Skeletal muscle cell (primary cell): ENCODE measurements around the gene ADAMTS14.

ENCODE experiments used
- DNase-seq: peaks from one replicate; pipeline ENCODE4 v3.0.0-alpha.2; 2010; ENCODE audit warnings: low read depth
- H3K4me3 ChIP-seq: 2 replicates; pipeline ENCODE4 v1.5.1; 2011; ENCODE audit warnings: low read depth, mild to moderate bottlenecking, control low read depth, low read length, moderate library complexity

ADAMTS14 gene

DNA sequence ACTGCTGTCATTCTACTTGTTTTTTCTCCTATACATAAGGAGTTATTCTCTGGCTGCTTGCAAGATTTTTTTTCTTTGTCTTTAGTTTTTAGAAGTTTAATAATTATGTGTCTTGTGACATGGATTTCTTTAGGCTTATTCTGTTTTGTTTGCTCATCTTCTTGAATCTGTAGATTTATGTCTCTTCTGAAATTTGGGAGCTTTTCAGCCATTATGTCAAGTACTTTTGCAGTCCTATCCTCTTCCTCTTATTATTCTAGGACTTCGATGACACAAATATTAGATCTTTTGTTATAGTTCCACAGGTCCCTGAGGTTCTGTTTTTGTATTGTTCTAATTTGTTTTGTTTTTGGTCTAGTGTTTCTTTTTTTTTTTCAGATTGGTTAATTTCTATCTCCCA is 129.5 kb downstream of the ADAMTS14 start:
- no peak for DNase-seq

DNA sequence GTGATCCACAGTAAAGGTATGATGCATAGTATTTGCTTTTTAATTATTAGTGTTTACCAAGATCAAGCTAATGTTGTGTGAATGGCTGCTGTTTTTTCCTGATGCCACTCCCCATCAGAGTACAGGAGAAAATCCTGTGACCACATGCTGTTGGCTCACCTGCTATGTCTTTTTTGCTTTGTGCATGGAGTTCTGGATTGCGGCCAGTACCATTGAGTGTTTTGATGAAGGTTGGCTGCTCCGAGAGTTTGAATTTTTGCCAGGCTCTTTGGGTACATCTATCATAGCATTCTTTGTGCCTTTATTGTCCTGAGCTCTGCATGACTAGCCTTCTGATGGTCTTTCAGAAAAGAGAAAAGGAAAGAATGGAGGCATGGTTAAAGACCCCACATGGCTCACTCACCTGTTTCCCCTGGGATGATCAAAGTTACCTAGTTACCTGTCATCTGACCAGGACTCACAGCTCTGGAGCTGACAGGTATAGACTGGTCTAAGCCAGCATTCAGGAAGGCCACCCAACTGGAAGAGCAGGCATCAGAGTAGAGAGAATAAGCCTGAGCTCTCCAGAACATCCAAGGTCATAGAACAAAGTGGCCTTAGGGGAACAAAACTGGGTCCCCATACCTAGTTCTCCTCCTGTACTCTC is 131.6 kb downstream of the ADAMTS14 start:
- H3K4me3 ChIP-seq = no peak overlapping the region
- DNase-seq = no peak

More for the DNA sequence above, 129.5 kb downstream of the ADAMTS14 start:
- no peak overlapping the region for H3K4me3 ChIP-seq

DNA sequence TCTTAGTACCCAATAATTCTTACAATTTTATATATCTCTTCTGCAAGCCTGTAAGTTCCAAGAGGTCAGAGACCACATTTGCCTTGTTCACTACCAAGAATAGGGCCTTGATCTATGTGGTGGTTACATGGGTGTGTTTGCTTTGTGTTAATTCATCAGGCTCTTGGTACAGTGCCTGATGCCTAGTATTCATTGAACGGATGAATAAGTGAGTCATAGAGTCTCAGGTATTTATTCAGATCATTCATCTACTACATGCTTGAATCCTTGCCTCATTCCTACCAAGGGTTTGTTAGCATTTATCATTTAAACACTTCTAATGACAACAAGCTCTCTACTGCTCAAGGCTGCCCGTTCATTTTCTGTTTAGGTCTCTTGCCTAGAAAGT is 132.1 kb downstream of the ADAMTS14 start:
- no peak for DNase-seq
- no peak overlapping the region for H3K4me3 ChIP-seq

GRCh38 chr10:70805619-70806215 is 133.4 kb downstream of the ADAMTS14 start:
- DNase-seq = no peak
- no peak overlapping the region for H3K4me3 ChIP-seq

- DNase-seq = no peak
- no peak overlapping the region for H3K4me3 ChIP-seq
Observed at GRCh38 chr10:70806841-70807240, 134.5 kb downstream of the ADAMTS14 start.

GRCh38 chr10:70807556-70807955 is 135.2 kb downstream of the ADAMTS14 start:
- no peak for DNase-seq
- H3K4me3 ChIP-seq = no peak overlapping the region

DNA sequence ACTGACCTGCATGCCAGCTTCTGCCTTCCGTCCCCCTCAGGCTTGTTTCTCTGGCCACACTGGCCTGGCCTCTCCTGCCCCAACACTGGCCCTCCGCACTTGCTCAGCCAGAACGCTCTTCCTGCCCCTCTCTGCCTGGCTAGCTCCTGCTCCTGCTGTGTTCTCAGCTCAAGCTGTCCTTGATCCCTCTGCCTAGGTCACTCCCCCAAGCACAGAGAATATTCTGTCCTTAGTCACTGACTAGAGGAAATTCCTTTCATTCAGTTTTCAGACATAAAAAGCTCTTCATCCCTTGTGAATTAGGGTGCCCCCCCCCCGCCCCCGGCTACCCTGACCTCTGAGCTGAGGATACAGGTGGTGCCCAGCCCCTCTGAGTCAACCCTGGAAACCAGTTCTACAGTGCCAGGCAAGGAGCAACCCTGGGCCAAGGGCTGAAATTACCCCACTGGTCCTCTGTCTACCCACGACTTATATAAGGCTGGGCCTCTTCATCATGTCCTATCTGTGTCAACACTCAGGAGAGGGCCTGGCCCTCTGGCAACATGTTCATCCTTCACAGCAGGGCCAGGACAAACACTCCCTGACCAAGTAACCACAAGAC is 136.8 kb downstream of the ADAMTS14 start:
- H3K4me3 ChIP-seq = no peak overlapping the region
- DNase-seq = no peak

GRCh38 chr10:70809726-70810125 is 137.4 kb downstream of the ADAMTS14 start:
- DNase-seq = no peak
- no peak overlapping the region for H3K4me3 ChIP-seq

DNA sequence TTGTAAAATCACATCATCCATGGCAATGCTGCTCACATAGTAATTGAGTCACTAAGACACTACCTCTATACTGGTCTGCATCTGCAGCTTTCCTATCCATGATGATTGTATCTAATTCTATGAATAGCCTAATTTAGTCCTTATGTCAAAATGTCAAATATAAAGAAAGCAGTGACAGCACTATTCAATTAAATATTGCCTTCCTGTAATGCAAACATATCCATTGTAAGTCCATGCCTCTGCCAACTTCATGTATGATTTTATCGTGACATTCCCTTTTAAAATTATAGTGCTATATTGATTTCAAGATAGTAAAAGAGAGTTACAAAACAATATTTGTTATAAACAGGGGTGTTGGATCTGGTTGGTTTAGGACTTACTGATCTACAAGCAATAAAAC is 138.7 kb downstream of the ADAMTS14 start:
- no peak for DNase-seq
- H3K4me3 ChIP-seq = no peak overlapping the region

DNA sequence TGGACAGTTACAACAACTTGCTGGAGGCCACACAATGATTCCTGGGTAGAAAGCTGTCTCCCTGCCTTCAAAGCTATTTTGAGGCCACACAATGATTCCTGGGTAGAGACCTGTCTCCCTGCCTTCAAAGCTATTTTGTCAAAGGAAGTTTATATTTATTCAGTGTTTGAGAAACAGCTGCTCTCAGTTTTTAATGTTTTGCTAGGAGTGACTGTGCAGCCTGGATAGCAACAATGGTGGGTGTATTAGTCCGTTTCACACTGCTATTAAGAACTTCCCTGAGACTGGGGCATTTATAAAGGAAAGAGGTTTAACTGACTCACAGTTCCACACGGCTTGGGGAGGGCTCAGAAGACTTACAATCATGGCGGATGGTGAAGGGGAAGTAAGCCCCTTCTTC is 139.6 kb downstream of the ADAMTS14 start:
- no peak for DNase-seq
- H3K4me3 ChIP-seq = no peak overlapping the region
